NCI-H2227 treated with DMSO at 0.1 percent for 48 hours (cell line): Measurements from ENCODE around the gene ARRB1.
"Not testable (repeated sequence)": the region's sequence is repeated elsewhere in the genome, so short reads cannot be mapped to it uniquely, and the experiment has no call there.

Source experiments
- DNase-seq: peaks from one replicate; lab custom pipeline; 2025; lab: John Stamatoyannopoulos, UW

ARRB1 gene

GRCh38 chr11:75351541-75351790 is at the start of gene ARRB1:
TSS of gene ARRB1 (minus strand) at chr11:75351661. CDS start at chr11:75351607, 54 bp downstream.
- DNase-seq: no peak

- peak; percentile 20 for DNase-seq
Measured at GRCh38 chr11:75400146-75400865, 48.8 kb upstream of the ARRB1 start.

GRCh38 chr11:75399344-75400145 is 48.1 kb upstream of the ARRB1 start, which contains the start of gene RPS3:
TSS of gene RPS3 (plus strand) at chr11:75399518. CDS start at chr11:75399548, 30 bp downstream.
- DNase-seq: peak; percentile 94

DNA sequence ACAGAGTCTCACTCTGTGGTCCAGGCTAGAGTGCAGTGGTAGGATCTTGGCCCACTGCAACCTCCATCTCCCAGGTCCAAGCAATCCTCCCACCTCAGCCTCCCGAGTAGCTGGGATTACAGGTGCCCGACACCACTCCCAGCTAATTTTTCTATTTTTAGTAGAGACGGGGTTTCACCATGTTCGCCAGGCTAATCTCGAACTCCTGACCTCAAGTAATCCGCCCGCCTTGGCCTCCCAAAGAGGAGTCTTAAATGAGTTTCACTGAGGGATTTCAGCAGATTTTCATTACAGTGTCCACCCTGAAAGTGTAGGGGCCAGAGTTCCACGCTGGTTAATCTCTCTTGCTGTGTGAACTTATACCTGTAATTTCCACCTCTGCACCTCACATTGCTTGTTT is 47.4 kb upstream of the ARRB1 start:
- no peak for DNase-seq

DNA sequence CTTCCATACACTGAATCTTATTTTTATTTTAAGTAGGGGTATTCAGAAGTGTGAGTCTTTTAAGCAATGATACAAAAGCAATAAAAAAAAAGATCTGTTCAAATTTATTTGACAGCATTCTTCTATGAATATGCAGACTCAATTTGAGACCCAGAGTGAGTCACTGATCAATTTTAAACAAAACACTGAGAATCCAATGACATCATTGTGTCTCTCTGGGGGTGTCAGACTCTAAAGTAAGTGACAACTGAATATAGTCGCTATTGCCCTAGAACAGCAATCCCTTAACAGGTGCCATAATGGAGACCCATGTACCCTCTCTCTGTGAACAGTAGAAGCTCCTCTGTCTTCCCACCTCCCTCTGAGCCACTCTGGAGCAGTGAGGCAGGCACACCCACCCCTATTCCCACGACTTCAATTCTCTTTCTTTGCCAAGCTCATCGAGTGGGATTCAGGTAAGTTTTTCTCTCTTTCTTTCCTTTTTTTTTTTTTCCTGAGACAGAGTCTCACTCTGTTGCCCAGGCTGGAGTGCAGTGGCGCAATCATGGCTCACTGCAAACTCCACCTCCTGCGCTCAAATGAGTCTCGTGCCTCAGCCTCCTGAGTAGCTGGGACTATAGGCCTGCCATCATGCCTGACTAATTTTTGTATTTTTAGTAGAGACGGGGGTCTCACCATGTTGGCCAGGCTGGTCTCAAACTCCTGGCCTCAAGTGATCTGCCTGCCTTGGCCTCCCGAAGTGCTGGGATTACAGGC is 42.8 kb upstream of the ARRB1 start:
- DNase-seq: no peak

- DNase-seq: no peak
Measured at GRCh38 chr11:75389925-75390324, 38.5 kb upstream of the ARRB1 start.

GRCh38 chr11:75389276-75389605 is 37.8 kb upstream of the ARRB1 start:
- DNase-seq: no peak

- peak; percentile 96 for DNase-seq
Measured at GRCh38 chr11:75388386-75389275, 37.2 kb upstream of the ARRB1 start.

GRCh38 chr11:75387736-75388294 is 36.4 kb upstream of the ARRB1 start:
- no peak for DNase-seq

DNA sequence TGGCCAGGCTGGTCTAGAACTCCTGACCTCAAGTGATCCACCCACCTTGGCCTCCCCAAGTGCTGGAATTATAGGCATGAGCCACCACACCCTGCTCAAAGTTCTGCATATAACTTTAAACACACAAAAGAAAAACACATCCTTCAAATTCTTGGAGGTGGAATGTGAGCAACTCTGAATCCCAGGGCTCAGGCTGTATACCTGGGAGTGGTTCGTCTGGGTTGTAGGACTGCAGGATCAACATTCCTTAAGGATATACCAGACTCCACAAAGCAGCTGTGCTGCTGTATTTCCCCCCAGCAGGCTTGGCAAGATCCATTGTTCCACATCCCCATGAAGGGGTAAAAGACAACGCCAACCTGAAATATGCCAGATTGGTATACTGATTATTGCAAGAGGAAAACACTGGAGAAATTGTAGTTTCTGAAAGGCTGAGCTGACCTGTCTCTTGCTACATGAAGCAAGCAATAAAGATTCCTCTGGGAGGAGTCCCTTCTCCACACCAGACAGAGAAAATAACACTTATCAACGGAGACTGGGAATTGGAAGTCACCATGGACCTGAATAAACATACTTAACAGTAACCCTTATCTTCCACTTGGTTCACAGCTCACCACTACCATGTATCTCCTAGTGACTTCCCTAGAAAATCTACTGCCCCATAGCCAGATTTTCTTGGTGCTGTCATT is 35.6 kb upstream of the ARRB1 start:
- no peak for DNase-seq

GRCh38 chr11:75384438-75385080 is 33.1 kb upstream of the ARRB1 start:
- DNase-seq: peak; percentile 74

DNA sequence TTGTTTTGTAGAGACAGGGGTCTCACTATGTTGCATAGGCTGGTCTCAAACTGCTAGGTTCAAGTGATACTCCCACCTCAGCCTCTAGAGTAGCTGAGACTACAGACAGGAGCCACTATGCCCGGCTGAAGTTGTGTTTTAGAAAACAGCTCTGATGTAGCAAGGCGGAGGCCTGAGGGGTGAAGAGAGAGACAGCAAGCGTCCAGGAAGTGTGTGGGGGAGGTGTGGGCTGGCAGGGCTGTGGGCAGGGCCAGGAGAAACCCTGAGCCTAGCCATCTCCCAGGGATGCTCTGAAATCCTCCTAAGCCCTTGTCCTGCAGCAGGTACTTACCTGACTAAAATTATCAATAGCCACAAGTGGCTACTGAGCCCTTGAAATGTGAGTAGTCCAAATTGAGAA is 31.8 kb upstream of the ARRB1 start:
- DNase-seq: no peak

GRCh38 chr11:75380716-75381420 is 29.4 kb upstream of the ARRB1 start:
- no peak for DNase-seq

GRCh38 chr11:75380245-75380644 is 28.8 kb upstream of the ARRB1 start:
- no peak for DNase-seq

DNA sequence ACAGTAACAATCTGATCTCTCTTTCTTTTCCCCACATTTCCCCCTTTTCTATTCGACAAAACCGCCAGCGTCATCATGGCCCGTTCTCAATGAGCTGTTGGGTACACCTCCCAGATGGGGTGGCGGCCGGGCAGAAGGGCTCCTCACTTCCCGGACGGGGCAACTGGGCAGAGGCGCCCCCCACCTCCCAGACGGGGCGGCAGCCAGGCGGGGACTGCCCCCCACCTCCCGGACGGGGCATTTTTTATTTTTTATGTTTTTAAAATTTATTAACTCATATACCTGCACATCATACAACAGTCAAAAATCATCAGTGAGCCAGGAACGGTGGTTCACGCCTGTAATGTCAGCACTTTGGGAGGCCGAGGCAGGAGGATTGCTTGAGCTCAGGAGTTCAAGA is 27.3 kb upstream of the ARRB1 start:
- DNase-seq: not testable (repeated sequence)

GRCh38 chr11:75376175-75376574 is 24.7 kb upstream of the ARRB1 start:
- DNase-seq: no peak

GRCh38 chr11:75375626-75376025 is 24.2 kb upstream of the ARRB1 start:
- DNase-seq: no peak

DNA sequence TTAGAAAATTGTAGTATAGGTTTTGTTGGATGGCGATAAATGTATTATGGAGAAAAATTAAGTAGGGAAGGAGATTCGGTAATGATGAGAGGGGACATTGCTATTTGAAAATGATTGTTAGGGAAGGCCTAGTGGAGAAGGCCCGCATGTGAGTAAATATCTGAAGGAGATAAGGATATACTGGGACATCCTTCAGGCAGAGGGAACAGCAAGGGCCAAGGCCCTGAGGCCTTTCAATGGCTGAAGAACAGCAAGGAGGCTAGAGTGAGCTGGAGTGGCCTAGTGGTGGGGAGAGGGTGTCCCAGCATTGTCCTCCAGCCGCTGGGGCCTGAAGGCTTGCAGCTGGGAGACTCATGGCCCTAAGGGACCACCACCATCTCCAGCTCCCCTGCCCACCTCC is 23.2 kb upstream of the ARRB1 start:
- DNase-seq: no peak

DNA sequence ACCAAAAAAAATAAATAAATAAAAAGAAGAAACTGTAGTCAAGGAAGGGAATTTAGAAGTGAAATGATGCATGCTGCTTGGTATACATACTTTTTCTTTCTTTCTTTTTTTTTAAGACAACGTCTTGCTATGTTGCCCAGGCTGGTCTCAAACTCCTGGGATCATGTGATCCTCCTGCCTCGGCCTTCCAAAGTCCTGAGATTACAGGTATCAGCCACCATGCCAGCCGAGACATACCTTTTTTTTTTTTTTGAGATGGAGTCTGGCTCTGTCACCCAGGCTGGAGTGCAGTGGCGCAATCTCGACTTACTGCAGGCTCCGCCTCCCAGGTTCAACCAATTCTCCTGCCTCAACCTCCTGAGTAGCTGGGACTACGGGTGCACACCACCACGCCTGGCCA is 21.7 kb upstream of the ARRB1 start:
- no peak for DNase-seq
